SK-N-SH (cell line): ENCODE results near the gene LRRC43. TPM values are rescaled to one million over a fixed set of nuclear protein-coding genes. Genes with fewer than 3 reads are reported as not detected.
"Not testable (repeated sequence)": the region's sequence is repeated elsewhere in the genome, so short reads cannot be mapped to it uniquely, and the experiment has no call there.

Source experiments
- CTCF ChIA-PET: fragments of 300-600, 350-600 bp; formaldehyde crosslinking; extraction: SDS; loops from one replicate; lab custom pipeline; 2021; lab: Yijun Ruan, JAX
- POLR2A ChIA-PET: fragments of 350-600 bp; sonication (Branson Sonifier 250); formaldehyde crosslinking; extraction: SDS; loops from one replicate; lab custom pipeline; 2020; ENCODE audit warnings: antibody characterized with exemption, inconsistent platforms; lab: Yijun Ruan, JAX
- DNase-seq: peaks from one replicate; pipeline ENCODE4 v3.0.0; 2012
- H2AFZ ChIP-seq: fragments of 200-600 bp; sonication (generic); 2 replicates; pipeline ENCODE4 v1.8.1; 2016; ENCODE audit warnings: antibody characterized with exemption, mild to moderate bottlenecking, low read depth
- H3F3A ChIP-seq: fragments of 200-600 bp; sonication (generic); replicated peaks from 2 replicates; pipeline ENCODE3; 2016; ENCODE audit warnings: antibody characterized with exemption, mild to moderate bottlenecking; ENCODE audit not compliant: insufficient read depth
- H3K27ac ChIP-seq, 2 experiments: fragments of 200-500 bp in 1 of 2; fragments of 200-600 bp in 1 of 2; sonication (Bioruptor generic) in 1 of 2; sonication (generic), shearing (Covaris generic) in 1 of 2; 2 replicates each; pipeline versions ENCODE4 v1.5.1 to v1.6.1; 2014 to 2016; ENCODE audit warnings: low read depth in 2 of 2, inconsistent platforms in 1 of 2, low read length in 1 of 2, mild to moderate bottlenecking in 1 of 2, mixed read lengths in 1 of 2
- H3K27me3 ChIP-seq: fragments of 200-600 bp; sonication (generic), shearing (Covaris generic); 2 replicates; pipeline ENCODE4 v1.6.1; 2016; ENCODE audit warnings: mixed run types; ENCODE audit not compliant: insufficient read depth
- H3K36me3 ChIP-seq, 2 experiments: fragments of 200-500 bp in 1 of 2; fragments of 200-600 bp in 1 of 2; sonication (Bioruptor generic) in 1 of 2; sonication (generic) in 1 of 2; replicated peaks in 1 of 2; 2 replicates each; pipeline versions ENCODE3 to v1.5.1; 2014 to 2016; ENCODE audit warnings: low read length in 1 of 2, mild to moderate bottlenecking in 1 of 2; ENCODE audit not compliant: insufficient read depth in 2 of 2, control insufficient read depth in 1 of 2
- H3K4me1 ChIP-seq, 2 experiments: fragments of 200-500 bp in 1 of 2; fragments of 200-600 bp in 1 of 2; sonication (Bioruptor generic) in 1 of 2; sonication (generic), shearing (Covaris generic) in 1 of 2; 2 replicates each; pipeline versions ENCODE4 v1.5.1 to v1.6.1; 2014 to 2016; ENCODE audit warnings: low read depth in 1 of 2, low read length in 1 of 2, mixed run types in 1 of 2; ENCODE audit not compliant: insufficient read depth in 2 of 2, control insufficient read depth in 1 of 2
- H3K4me2 ChIP-seq: fragments of 200-600 bp; sonication (generic), shearing (Covaris generic); 2 replicates; pipeline ENCODE4 v1.6.1; 2017; ENCODE audit warnings: mixed run types
- H3K4me3 ChIP-seq, 2 experiments: fragments of 200-500 bp in 1 of 2; fragments of 200-600 bp in 1 of 2; sonication (Bioruptor generic) in 1 of 2; sonication (generic), shearing (Covaris generic) in 1 of 2; 2 replicates each; pipeline versions ENCODE4 v1.5.1 to v1.8.1; 2014 to 2016; ENCODE audit warnings: low read depth in 2 of 2, inconsistent platforms in 1 of 2, low read length in 1 of 2, mild to moderate bottlenecking in 1 of 2, mixed read lengths in 1 of 2, moderate library complexity in 1 of 2
- H3K79me2 ChIP-seq: fragments of 200-600 bp; sonication (generic); 2 replicates; pipeline ENCODE4 v1.8.1; 2017; ENCODE audit warnings: mild to moderate bottlenecking; ENCODE audit not compliant: insufficient read depth
- H3K9ac ChIP-seq: fragments of 200-600 bp; sonication (generic); 2 replicates; pipeline ENCODE4 v1.6.1; 2017; ENCODE audit warnings: mixed run types
- H3K9me2 ChIP-seq: fragments of 200-600 bp; sonication (generic); 2 replicates; pipeline ENCODE4 v1.6.1; 2017; ENCODE audit warnings: mixed run types
- H3K9me3 ChIP-seq: fragments of 200-600 bp; sonication (generic); 2 replicates; pipeline ENCODE4 v1.6.1; 2017; ENCODE audit warnings: mixed run types, mild to moderate bottlenecking, moderate library complexity
- H4K20me1 ChIP-seq: fragments of 200-600 bp; sonication (generic); 2 replicates; pipeline ENCODE4 v1.6.1; 2017; ENCODE audit warnings: mild to moderate bottlenecking, mixed run types; ENCODE audit not compliant: insufficient read depth
- CHD2 ChIP-seq: fragments of 150-350 bp; IDR thresholded peaks from 2 replicates; pipeline ENCODE4 v1.6.1; 2018; ENCODE audit warnings: low read length; ENCODE audit not compliant: partially characterized antibody
- ELF1 ChIP-seq: IDR thresholded peaks from 2 replicates; pipeline ENCODE4 v1.4.0; 2012
- EP300 ChIP-seq, 2 experiments: IDR thresholded peaks; 2 replicates each; pipeline versions ENCODE4 v1.4.0 to v1.6.1; 2012; ENCODE audit warnings: borderline replicate concordance in 1 of 2, low read depth in 1 of 2, low read length in 1 of 2
- EZH2phosphoT487 ChIP-seq: fragments of 200-600 bp; sonication (generic); IDR thresholded peaks from 2 replicates; pipeline ENCODE4 v1.6.1; 2017; ENCODE audit warnings: low read depth, mixed run types, mild to moderate bottlenecking, antibody characterized with exemption, moderate library complexity, borderline replicate concordance
- FOSL2 ChIP-seq: IDR thresholded peaks from 2 replicates; pipeline ENCODE4 v1.4.0; 2012; ENCODE audit warnings: low read depth, mild to moderate bottlenecking, moderate library complexity, borderline replicate concordance
- FOXJ3 ChIP-seq: sonication (generic); formaldehyde crosslinking; IDR thresholded peaks from 2 replicates; pipeline ENCODE4 v1.5.1; 2020; ENCODE audit warnings: mild to moderate bottlenecking, missing genetic modification reagents
- GATA2 ChIP-seq: sonication (generic); formaldehyde crosslinking; IDR thresholded peaks from 2 replicates; pipeline ENCODE4 v1.5.0; 2020; ENCODE audit warnings: mild to moderate bottlenecking, missing genetic modification reagents
- MAX ChIP-seq: IDR thresholded peaks from 2 replicates; pipeline ENCODE4 v1.4.0; 2012; ENCODE audit warnings: low read depth
- MEF2A ChIP-seq: IDR thresholded peaks from 2 replicates; pipeline ENCODE4 v1.4.0; 2012; ENCODE audit warnings: low read depth, borderline replicate concordance
- MXI1 ChIP-seq: IDR thresholded peaks from 2 replicates; pipeline ENCODE4 v1.6.1; 2012; ENCODE audit warnings: mild to moderate bottlenecking, low read depth, low read length, improper control_type of control experiment
- NFIC ChIP-seq: IDR thresholded peaks from 2 replicates; pipeline ENCODE4 v1.4.0; 2012; ENCODE audit warnings: borderline replicate concordance
- NRF1 ChIP-seq: IDR thresholded peaks from 2 replicates; pipeline ENCODE4 v1.6.1; 2012; ENCODE audit warnings: low read depth, mild to moderate bottlenecking, low read length
- POLR2AphosphoS5 ChIP-seq: IDR thresholded peaks from 2 replicates; pipeline ENCODE4 v1.6.1; 2012; ENCODE audit warnings: low read depth, low read length
- RAD21 ChIP-seq: IDR thresholded peaks from 2 replicates; pipeline ENCODE4 v1.6.1; 2012; ENCODE audit warnings: mild to moderate bottlenecking, low read length
- RCOR1 ChIP-seq: fragments of 150-350 bp; IDR thresholded peaks from 2 replicates; pipeline ENCODE4 v1.6.1; 2017; ENCODE audit warnings: antibody characterized with exemption, low read length
- RFX5 ChIP-seq: IDR thresholded peaks from 2 replicates; pipeline ENCODE4 v1.6.1; 2012; ENCODE audit warnings: mild to moderate bottlenecking, improper control_type of control experiment, low read length
- RXRA ChIP-seq: IDR thresholded peaks from 2 replicates; pipeline ENCODE4 v1.4.0; 2012; ENCODE audit warnings: low read depth, mild to moderate bottlenecking, borderline replicate concordance
- SIN3A ChIP-seq: IDR thresholded peaks from 2 replicates; pipeline ENCODE4 v1.6.1; 2012; ENCODE audit warnings: low read depth, mild to moderate bottlenecking, low read length, moderate library complexity, borderline replicate concordance
- USF2 ChIP-seq: fragments of 150-350 bp; IDR thresholded peaks from 2 replicates; pipeline ENCODE4 v1.6.1; 2017; ENCODE audit warnings: antibody characterized with exemption, low read length, low read depth, borderline replicate concordance
- YY1 ChIP-seq: IDR thresholded peaks from 2 replicates; pipeline ENCODE4 v1.4.0; 2012; ENCODE audit warnings: low read depth, mild to moderate bottlenecking
- ZBTB33 ChIP-seq: IDR thresholded peaks from 2 replicates; pipeline ENCODE4 v1.4.0; 2012; ENCODE audit warnings: low read depth, borderline replicate concordance
- WGBS: methylation state at CpG from one replicate; pipeline ENCODE4 v1.1.6; 2017; ENCODE audit warnings: low lambda C conversion rate; 5-methylcytosine and 5-hydroxymethylcytosine counted together
- polyA plus RNA-seq, 3 experiments: library from polyadenylated mRNA; depleted of rRNA; stranded (reverse); fragments of >200 nt; gene quantifications; 2 replicates each; pipeline ENCODE4 v1.2.3, GENCODE V29; 2012
- TF ChIP-seq, protein P1 (sequence below): IDR thresholded peaks from 2 replicates; pipeline ENCODE4 v1.6.1; 2012; ENCODE audit warnings: mild to moderate bottlenecking, low read depth, low read length, moderate library complexity
- TF ChIP-seq, protein P2 (sequence below): IDR thresholded peaks from 2 replicates; pipeline ENCODE4; 2012

LRRC43 gene
- polyA plus RNA-seq, 1 of the 3 experiments (the other 2 are of a cell fraction): 0.94 TPM

- TF ChIP-seq, protein P1, sequence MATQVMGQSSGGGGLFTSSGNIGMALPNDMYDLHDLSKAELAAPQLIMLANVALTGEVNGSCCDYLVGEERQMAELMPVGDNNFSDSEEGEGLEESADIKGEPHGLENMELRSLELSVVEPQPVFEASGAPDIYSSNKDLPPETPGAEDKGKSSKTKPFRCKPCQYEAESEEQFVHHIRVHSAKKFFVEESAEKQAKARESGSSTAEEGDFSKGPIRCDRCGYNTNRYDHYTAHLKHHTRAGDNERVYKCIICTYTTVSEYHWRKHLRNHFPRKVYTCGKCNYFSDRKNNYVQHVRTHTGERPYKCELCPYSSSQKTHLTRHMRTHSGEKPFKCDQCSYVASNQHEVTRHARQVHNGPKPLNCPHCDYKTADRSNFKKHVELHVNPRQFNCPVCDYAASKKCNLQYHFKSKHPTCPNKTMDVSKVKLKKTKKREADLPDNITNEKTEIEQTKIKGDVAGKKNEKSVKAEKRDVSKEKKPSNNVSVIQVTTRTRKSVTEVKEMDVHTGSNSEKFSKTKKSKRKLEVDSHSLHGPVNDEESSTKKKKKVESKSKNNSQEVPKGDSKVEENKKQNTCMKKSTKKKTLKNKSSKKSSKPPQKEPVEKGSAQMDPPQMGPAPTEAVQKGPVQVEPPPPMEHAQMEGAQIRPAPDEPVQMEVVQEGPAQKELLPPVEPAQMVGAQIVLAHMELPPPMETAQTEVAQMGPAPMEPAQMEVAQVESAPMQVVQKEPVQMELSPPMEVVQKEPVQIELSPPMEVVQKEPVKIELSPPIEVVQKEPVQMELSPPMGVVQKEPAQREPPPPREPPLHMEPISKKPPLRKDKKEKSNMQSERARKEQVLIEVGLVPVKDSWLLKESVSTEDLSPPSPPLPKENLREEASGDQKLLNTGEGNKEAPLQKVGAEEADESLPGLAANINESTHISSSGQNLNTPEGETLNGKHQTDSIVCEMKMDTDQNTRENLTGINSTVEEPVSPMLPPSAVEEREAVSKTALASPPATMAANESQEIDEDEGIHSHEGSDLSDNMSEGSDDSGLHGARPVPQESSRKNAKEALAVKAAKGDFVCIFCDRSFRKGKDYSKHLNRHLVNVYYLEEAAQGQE: no peak
- TF ChIP-seq, protein P2, sequence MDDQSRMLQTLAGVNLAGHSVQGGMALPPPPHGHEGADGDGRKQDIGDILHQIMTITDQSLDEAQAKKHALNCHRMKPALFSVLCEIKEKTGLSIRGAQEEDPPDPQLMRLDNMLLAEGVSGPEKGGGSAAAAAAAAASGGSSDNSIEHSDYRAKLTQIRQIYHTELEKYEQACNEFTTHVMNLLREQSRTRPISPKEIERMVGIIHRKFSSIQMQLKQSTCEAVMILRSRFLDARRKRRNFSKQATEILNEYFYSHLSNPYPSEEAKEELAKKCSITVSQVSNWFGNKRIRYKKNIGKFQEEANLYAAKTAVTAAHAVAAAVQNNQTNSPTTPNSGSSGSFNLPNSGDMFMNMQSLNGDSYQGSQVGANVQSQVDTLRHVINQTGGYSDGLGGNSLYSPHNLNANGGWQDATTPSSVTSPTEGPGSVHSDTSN: no peak
- TF ChIP-seq USF2: no peak
- no peak for TF ChIP-seq POLR2AphosphoS5
- TF ChIP-seq EZH2phosphoT487: no peak
- TF ChIP-seq MEF2A: no peak
- TF ChIP-seq RFX5: no peak
- TF ChIP-seq RAD21: no peak
- TF ChIP-seq EP300 (IDR thresholded peaks at IDR 0.05; ENCODE audit: borderline replicate concordance in 1 of 2, low read depth in 1 of 2, low read length in 1 of 2): peak in 1 of 2 experiments; percentile 84; a peak in 1 of 4 replicates
- no peak for TF ChIP-seq NRF1
- TF ChIP-seq ELF1: no peak
- no peak for TF ChIP-seq RXRA
- TF ChIP-seq CHD2: peak; percentile 72
- TF ChIP-seq RCOR1: peak; percentile 65; the same call in 1 of the 2 replicates
- TF ChIP-seq ZBTB33: no peak
- 0 out of 2 replicates have a peak, but pooled peaks have one; percentile 53 for TF ChIP-seq MXI1
- TF ChIP-seq GATA2 (CRISPR knock-in tag): peak; percentile 68
- no peak for TF ChIP-seq MAX
- 0 out of 2 replicates have a peak, but pooled peaks have one; percentile 31 for TF ChIP-seq FOXJ3
- TF ChIP-seq SIN3A: no peak
- no peak for TF ChIP-seq NFIC
- TF ChIP-seq FOSL2: no peak
- no peak for TF ChIP-seq YY1
Observed at GRCh38 chr12:122202017-122202416, 19.1 kb downstream of the LRRC43 start (continued).

- peak overlapping the region; percentile 85 for H2AFZ ChIP-seq
- WGBS: 68% methylated on average over 19 of the region's 19 CpGs
- H3K27me3 ChIP-seq, H3K9me3 ChIP-seq, DNase-seq, H3K9me2 ChIP-seq, H4K20me1 ChIP-seq, H3K79me2 ChIP-seq: not testable (repeated sequence)
- H3K9ac ChIP-seq: 0 out of 2 replicates have a peak overlapping the region, but pooled peaks have one; percentile 43
- peak overlapping the region; percentile 82 for H3K4me2 ChIP-seq
- peak overlapping the region in 1 of 2 experiments; percentile 39; a peak in 1 of 4 replicates for H3K27ac ChIP-seq
- peaks cover 0 to 27% of the 10 kb centered on the region in 2 experiments; a peak in 2 of 4 replicates for H3K4me1 ChIP-seq
- peak overlapping the region; percentile 55 to 69 for H3K4me3 ChIP-seq
- H3F3A ChIP-seq: peaks cover 12% of the 10 kb centered on the region
- CTCF ChIA-PET: interaction anchor here (0.8 to 5.7 kb wide), 7 partner anchors 11 to 269 kb away, joined by 3 to 30 read pairs (median 3); no protein-coding TSS in a partner anchor
- POLR2A ChIA-PET: interaction anchor here (1.0 to 3.4 kb wide), 2 partner anchors 23 to 25 kb away, joined by 7 to 14 read pairs; partner anchors contain the start of gene DIABLO
- H3K36me3 ChIP-seq: peaks cover 2 to 14% of the 10 kb centered on the region in 2 experiments
Observed at GRCh38 chr12:122202811-122203210, 19.9 kb downstream of the LRRC43 start.
